Nephron progenitor cell (in vitro differentiated cells): ENCODE measurements around the gene GFI1.
A peak's percentile ranks its signal among the peaks of the same experiment; 100 is the strongest.
"Not testable (repeated sequence)": the region's sequence is repeated elsewhere in the genome, so short reads cannot be mapped to it uniquely, and the experiment has no call there.

ENCODE experiments used
- DNase-seq: peaks from one replicate; pipeline ENCODE4 v3.0.0; 2021
- H3K27ac Mint-ChIP-seq: 2 replicates; pipeline ENCODE4 v1.8.0; 2021; ENCODE audit warnings: mild to moderate bottlenecking, moderate library complexity, mixed read lengths
- H3K27me3 Mint-ChIP-seq: 2 replicates; pipeline ENCODE4 v1.8.0; 2021; ENCODE audit warnings: mild to moderate bottlenecking, low read depth, mixed read lengths; ENCODE audit not compliant: poor library complexity
- H3K36me3 Mint-ChIP-seq: 2 replicates; pipeline ENCODE4 v1.8.0; 2021; ENCODE audit warnings: low read depth, mixed read lengths
- H3K4me1 Mint-ChIP-seq: 2 replicates; pipeline ENCODE4 v1.8.0; 2021; ENCODE audit warnings: mixed read lengths
- H3K4me3 Mint-ChIP-seq: 2 replicates; pipeline ENCODE4 v1.8.0; 2021; ENCODE audit warnings: mild to moderate bottlenecking, moderate library complexity, mixed read lengths
- H3K9me3 Mint-ChIP-seq: 2 replicates; pipeline ENCODE4 v1.8.0; 2021; ENCODE audit warnings: mild to moderate bottlenecking, moderate library complexity, mixed read lengths
- CTCF ChIP-seq: fragments of 200-600 bp; sonication (generic); IDR thresholded peaks from 2 replicates; pipeline ENCODE4 v1.5.0; 2021; ENCODE audit warnings: antibody characterized with exemption

GFI1 gene

GRCh38 chr1:92486251-92487077, at the start of gene GFI1:
TSS of gene GFI1 (minus strand) at chr1:92486925. CDS start at chr1:92483487, 3,438 bp downstream.
- Mint-ChIP-seq H3K27me3 (peaks cover 92% of the 10 kb centered on the region), H3K9me3 (no peaks in the 10 kb centered on the region), H3K27ac (no peak within 1 kb of the TSS), H3K4me1 (peaks cover 36% of the 10 kb centered on the region), H3K36me3 (no peaks in the 10 kb centered on the region), H3K4me3 (peak within 1 kb of the TSS; percentile 78)
- TF ChIP-seq CTCF = no peak
- peak; percentile 68 for DNase-seq

GRCh38 chr1:92532371-92532770, 45.6 kb upstream of the GFI1 start:
- H3K4me3 Mint-ChIP-seq = not testable (repeated sequence)
- H3K9me3 Mint-ChIP-seq = peaks cover 15% of the 10 kb centered on the region

GRCh38 chr1:92531939-92532338, 45.2 kb upstream of the GFI1 start:
- Mint-ChIP-seq H3K9me3 (peaks cover 15% of the 10 kb centered on the region), H3K27ac (peak overlapping the region; percentile 13), H3K36me3 (peaks cover 13% of the 10 kb centered on the region)
- not testable (repeated sequence) for H3K4me3 Mint-ChIP-seq, H3K27me3 Mint-ChIP-seq, H3K4me1 Mint-ChIP-seq, DNase-seq

More at GRCh38 chr1:92532371-92532770, 45.6 kb upstream of the GFI1 start:
- not testable (repeated sequence) for H3K4me1 Mint-ChIP-seq, DNase-seq, H3K27me3 Mint-ChIP-seq
- Mint-ChIP-seq H3K27ac (peak overlapping the region; percentile 3), H3K36me3 (peaks cover 13% of the 10 kb centered on the region)

GRCh38 chr1:92527670-92528069, 40.9 kb upstream of the GFI1 start:
- Mint-ChIP-seq H3K27me3 (peaks cover 3% of the 10 kb centered on the region), H3K4me1 (no peaks in the 10 kb centered on the region), H3K36me3 (no peaks in the 10 kb centered on the region), H3K9me3 (no peaks in the 10 kb centered on the region), H3K4me3 (no peak overlapping the region), H3K27ac (no peak overlapping the region)
- no peak for TF ChIP-seq CTCF
- no peak for DNase-seq

- not testable (repeated sequence) for H3K4me1 Mint-ChIP-seq, H3K36me3 Mint-ChIP-seq, H3K27ac Mint-ChIP-seq
These were observed 38.3 kb upstream of the GFI1 start for GRCh38 chr1:92524944-92525590.

GRCh38 chr1:92519043-92519442, 32.3 kb upstream of the GFI1 start:
- H3K9me3 Mint-ChIP-seq = no peaks in the 10 kb centered on the region
- TF ChIP-seq CTCF = no peak
- no peak overlapping the region for H3K4me3 Mint-ChIP-seq
- no peaks in the 10 kb centered on the region for H3K36me3 Mint-ChIP-seq
- DNase-seq = no peak
- no peak overlapping the region for H3K27ac Mint-ChIP-seq
- no peaks in the 10 kb centered on the region for H3K4me1 Mint-ChIP-seq
- H3K27me3 Mint-ChIP-seq = no peaks in the 10 kb centered on the region

More at GRCh38 chr1:92524944-92525590, 38.3 kb upstream of the GFI1 start:
- not testable (repeated sequence) for H3K9me3 Mint-ChIP-seq, H3K4me3 Mint-ChIP-seq, DNase-seq, H3K27me3 Mint-ChIP-seq

- DNase-seq = no peak
- Mint-ChIP-seq H3K27ac (no peak overlapping the region), H3K4me3 (no peak overlapping the region), H3K9me3 (no peaks in the 10 kb centered on the region), H3K27me3 (no peaks in the 10 kb centered on the region), H3K36me3 (peaks cover 5% of the 10 kb centered on the region), H3K4me1 (no peaks in the 10 kb centered on the region)
- TF ChIP-seq CTCF = no peak
These were observed 29.8 kb upstream of the GFI1 start for GRCh38 chr1:92516574-92516973.
